Measurements from ENCODE around the gene RELN.

RELN gene

GRCh38 chr7:103541026-103541425 is 448.4 kb downstream of the RELN start:
- TF ChIP-seq FOXP2 (optimal IDR thresholded peaks at IDR 0.05; ENCODE audit: borderline replicate concordance, extremely low read depth, extremely low read length, insufficient read depth) (no peak), SIN3A (IDR thresholded peaks at IDR 0.05; ENCODE audit: borderline replicate concordance, insufficient read depth, low read length) (no peak), REST (IDR thresholded peaks at IDR 0.05; ENCODE audit: insufficient read depth in 1 of 2, low read depth in 2 of 2, low read length in 2 of 2) (no peak), POLR2AphosphoS5 (IDR thresholded peaks at IDR 0.05; ENCODE audit: low read depth, low read length) (no peak), TAF1 (IDR thresholded peaks at IDR 0.05; ENCODE audit: borderline replicate concordance, insufficient read depth, low read length) (no peak)

GRCh38 chr7:103540338-103540737 is 449.1 kb downstream of the RELN start:
- TF ChIP-seq SIN3A (IDR thresholded peaks at IDR 0.05; ENCODE audit: borderline replicate concordance, insufficient read depth, low read length) (no peak), FOXP2 (optimal IDR thresholded peaks at IDR 0.05; ENCODE audit: borderline replicate concordance, extremely low read depth, extremely low read length, insufficient read depth) (no peak), TAF1 (IDR thresholded peaks at IDR 0.05; ENCODE audit: borderline replicate concordance, insufficient read depth, low read length) (no peak), REST (IDR thresholded peaks at IDR 0.05; ENCODE audit: insufficient read depth in 1 of 2, low read depth in 2 of 2, low read length in 2 of 2) (no peak)

GRCh38 chr7:103539875-103540274 is 449.6 kb downstream of the RELN start:
- TF ChIP-seq SIN3A (IDR thresholded peaks at IDR 0.05; ENCODE audit: borderline replicate concordance, insufficient read depth, low read length) (no peak), FOXP2 (optimal IDR thresholded peaks at IDR 0.05; ENCODE audit: borderline replicate concordance, extremely low read depth, extremely low read length, insufficient read depth) (no peak), POLR2AphosphoS5 (IDR thresholded peaks at IDR 0.05; ENCODE audit: low read depth, low read length) (no peak), TAF1 (IDR thresholded peaks at IDR 0.05; ENCODE audit: borderline replicate concordance, insufficient read depth, low read length) (no peak), REST (IDR thresholded peaks at IDR 0.05; ENCODE audit: insufficient read depth in 1 of 2, low read depth in 2 of 2, low read length in 2 of 2) (no peak)

GRCh38 chr7:103538964-103539709 is 450.3 kb downstream of the RELN start:
- no peak for TF ChIP-seq REST (IDR thresholded peaks at IDR 0.05; ENCODE audit: insufficient read depth in 1 of 2, low read depth in 2 of 2, low read length in 2 of 2)
- TF ChIP-seq SIN3A (IDR thresholded peaks at IDR 0.05; ENCODE audit: borderline replicate concordance, insufficient read depth, low read length) = no peak
- TF ChIP-seq TAF1 (IDR thresholded peaks at IDR 0.05; ENCODE audit: borderline replicate concordance, insufficient read depth, low read length) = no peak
- TF ChIP-seq FOXP2 (optimal IDR thresholded peaks at IDR 0.05; ENCODE audit: borderline replicate concordance, extremely low read depth, extremely low read length, insufficient read depth) = no peak

Data from PFSK-1 (cell line).